Ishikawa (cell line): ENCODE data around the gene PKP4.

Source experiments
- CEBPB ChIP-seq: IDR thresholded peaks from 2 replicates; pipeline ENCODE4 v1.6.1; 2012
- CREB1 ChIP-seq: IDR thresholded peaks from 2 replicates; pipeline ENCODE4 v1.6.1; 2012; ENCODE audit warnings: low read depth
- EGR1 ChIP-seq: IDR thresholded peaks from 2 replicates; pipeline ENCODE4 v1.6.1; 2012
- EP300 ChIP-seq: IDR thresholded peaks from 2 replicates; pipeline ENCODE4 v1.6.1; 2012; ENCODE audit warnings: borderline replicate concordance
- FOXM1 ChIP-seq: IDR thresholded peaks from 2 replicates; pipeline ENCODE4 v1.6.1; 2012; ENCODE audit warnings: low read depth, borderline replicate concordance
- RAD21 ChIP-seq: IDR thresholded peaks from 2 replicates; pipeline ENCODE4 v1.6.1; 2012; ENCODE audit warnings: low read depth
- TEAD4 ChIP-seq: IDR thresholded peaks from 2 replicates; pipeline ENCODE4 v1.6.1; 2012
- ZBTB7A ChIP-seq: IDR thresholded peaks from 2 replicates; pipeline ENCODE4 v1.6.1; 2012; ENCODE audit warnings: low read depth

DNA sequence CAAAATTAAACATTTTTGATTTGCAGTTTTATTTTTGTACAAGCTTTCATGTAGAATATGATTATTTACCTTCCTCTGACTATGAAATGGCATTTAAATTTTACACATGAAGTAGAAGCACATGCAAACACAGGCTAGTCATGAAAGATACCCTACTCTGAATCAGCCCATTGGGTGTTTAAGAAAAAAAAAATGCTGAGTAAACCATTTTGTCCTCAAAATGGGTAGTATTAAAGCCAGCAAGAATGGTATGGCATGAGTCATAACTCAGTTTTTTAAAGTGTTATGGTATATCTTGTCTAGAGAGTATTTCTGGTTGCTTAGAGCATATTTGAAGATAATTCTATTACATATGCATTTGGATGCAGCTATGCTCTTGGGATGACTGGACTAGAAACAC, 55.0 kb downstream of the PKP4 start:
- TF ChIP-seq EGR1 (no peak), CEBPB (no peak), ZBTB7A (no peak), RAD21 (no peak), FOXM1 (no peak), EP300 (no peak), CREB1 (no peak), TEAD4 (no peak)
